Measurements from ENCODE around the gene SLC26A6. TPM values are rescaled to one million over a fixed set of nuclear protein-coding genes. Genes with fewer than 3 reads are reported as not detected.

The SLC26A6 gene
- total and polyA plus RNA-seq, 2 donors from 2014 or later: 15.4 to 20.6 TPM

DNA sequence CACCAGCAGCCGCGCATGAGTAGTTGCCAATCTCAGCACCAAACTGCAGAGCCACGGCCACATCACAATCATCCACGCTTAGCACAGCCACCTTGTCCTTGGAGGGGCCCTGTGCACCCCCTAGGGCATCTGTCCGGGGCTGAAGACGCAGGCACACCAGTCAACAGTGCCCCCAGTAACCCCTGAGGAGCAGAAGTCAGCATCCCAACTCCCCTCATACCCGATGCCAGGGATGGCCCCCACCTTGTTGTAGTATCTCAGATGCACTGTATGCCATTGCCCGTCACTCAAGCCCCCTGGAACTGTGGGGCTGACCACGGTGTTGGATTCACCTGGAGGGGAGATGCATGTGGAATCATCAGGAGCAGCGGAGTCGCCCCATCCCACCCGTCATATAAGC is 19.8 kb upstream of the SLC26A6 start:
- Histone ChIP-seq H3K9me3 (ENCODE audit: control insufficient read depth in 2 of 3, insufficient read depth in 1 of 3, low read length in 3 of 3) (no peaks in the 10 kb centered on the region), H3K4me1 (ENCODE audit: control insufficient read depth in 2 of 3, insufficient read depth in 2 of 3, low read depth in 1 of 3, low read length in 3 of 3) (peaks cover 0 to 8% (median 0%) of the 10 kb centered on the region in 3 donors), H3K27me3 (ENCODE audit: control insufficient read depth, insufficient read depth, low read length) (no peaks in the 10 kb centered on the region), H3K4me3 (ENCODE audit: low read length in 3 of 3) (no peak overlapping the region), H3K9ac (ENCODE audit: low read length in 3 of 3) (no peak overlapping the region), H3K36me3 (ENCODE audit: control insufficient read depth in 2 of 3, insufficient read depth in 3 of 3, low read length in 3 of 3) (no peaks in the 10 kb centered on the region), H3K27ac (ENCODE audit: low read depth in 2 of 2, low read length in 2 of 2) (no peak overlapping the region)
- intact Hi-C loops (cut with DNase I): no loop called here
- no peak for DNase-seq
- FAIRE-seq: no peak
- TF ChIP-seq, protein P1, sequence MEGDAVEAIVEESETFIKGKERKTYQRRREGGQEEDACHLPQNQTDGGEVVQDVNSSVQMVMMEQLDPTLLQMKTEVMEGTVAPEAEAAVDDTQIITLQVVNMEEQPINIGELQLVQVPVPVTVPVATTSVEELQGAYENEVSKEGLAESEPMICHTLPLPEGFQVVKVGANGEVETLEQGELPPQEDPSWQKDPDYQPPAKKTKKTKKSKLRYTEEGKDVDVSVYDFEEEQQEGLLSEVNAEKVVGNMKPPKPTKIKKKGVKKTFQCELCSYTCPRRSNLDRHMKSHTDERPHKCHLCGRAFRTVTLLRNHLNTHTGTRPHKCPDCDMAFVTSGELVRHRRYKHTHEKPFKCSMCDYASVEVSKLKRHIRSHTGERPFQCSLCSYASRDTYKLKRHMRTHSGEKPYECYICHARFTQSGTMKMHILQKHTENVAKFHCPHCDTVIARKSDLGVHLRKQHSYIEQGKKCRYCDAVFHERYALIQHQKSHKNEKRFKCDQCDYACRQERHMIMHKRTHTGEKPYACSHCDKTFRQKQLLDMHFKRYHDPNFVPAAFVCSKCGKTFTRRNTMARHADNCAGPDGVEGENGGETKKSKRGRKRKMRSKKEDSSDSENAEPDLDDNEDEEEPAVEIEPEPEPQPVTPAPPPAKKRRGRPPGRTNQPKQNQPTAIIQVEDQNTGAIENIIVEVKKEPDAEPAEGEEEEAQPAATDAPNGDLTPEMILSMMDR (IDR thresholded peaks at IDR 0.05; ENCODE audit: borderline replicate concordance, extremely low read depth, insufficient read depth): no peak

DNA sequence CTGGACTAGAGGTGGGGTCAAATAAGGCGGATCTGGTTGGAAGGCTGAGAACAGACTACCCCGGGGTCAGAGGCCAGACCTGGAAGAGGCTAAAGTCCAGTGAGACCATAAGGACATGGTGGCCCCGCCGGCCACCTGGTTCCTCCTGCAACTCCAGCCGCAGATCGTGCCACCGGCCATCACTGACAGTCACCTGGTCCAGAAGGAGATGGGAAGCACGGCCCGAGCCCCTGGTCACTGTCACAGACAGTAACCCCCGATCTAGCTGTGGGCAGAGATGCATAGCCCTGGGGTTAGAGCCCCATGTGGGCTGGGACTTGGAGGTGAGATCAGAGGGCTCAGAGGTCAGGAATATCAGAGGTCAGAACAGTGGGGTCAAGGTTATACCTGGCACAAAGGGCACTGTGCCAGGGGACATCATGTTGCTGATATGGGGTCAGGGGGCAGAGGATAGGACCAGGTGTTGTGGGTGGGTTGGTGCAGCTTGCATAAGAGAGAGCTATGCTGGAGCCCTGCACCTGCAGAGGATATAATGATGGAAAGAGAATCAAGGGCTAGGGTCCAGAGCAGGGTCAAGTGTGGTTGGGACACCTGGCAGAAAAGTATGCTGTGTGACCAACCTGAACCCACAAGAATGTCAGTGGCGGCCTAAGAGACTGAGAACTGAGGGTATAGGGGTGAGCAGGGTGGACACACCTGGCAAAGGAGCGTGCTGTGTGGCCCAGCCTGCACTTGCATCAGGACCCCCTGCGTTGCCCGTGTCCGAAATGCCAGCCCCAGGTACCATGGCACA is 17.9 kb upstream of the SLC26A6 start:
- H3K4me3 ChIP-seq (ENCODE audit: low read length in 3 of 3): no peak overlapping the region
- peaks cover 0 to 8% (median 0%) of the 10 kb centered on the region in 3 donors for H3K4me1 ChIP-seq (ENCODE audit: control insufficient read depth in 2 of 3, insufficient read depth in 2 of 3, low read depth in 1 of 3, low read length in 3 of 3)
- H3K36me3 ChIP-seq (ENCODE audit: control insufficient read depth in 2 of 3, insufficient read depth in 3 of 3, low read length in 3 of 3): no peaks in the 10 kb centered on the region
- intact Hi-C loops (cut with DNase I): no loop called here
- FAIRE-seq (no peak), DNase-seq (no peak)
- no peaks in the 10 kb centered on the region for H3K9me3 ChIP-seq (ENCODE audit: control insufficient read depth in 2 of 3, insufficient read depth in 1 of 3, low read length in 3 of 3)
- H3K27ac ChIP-seq (ENCODE audit: low read depth in 2 of 2, low read length in 2 of 2): no peak overlapping the region
- no peaks in the 10 kb centered on the region for H3K27me3 ChIP-seq (ENCODE audit: control insufficient read depth, insufficient read depth, low read length)
- TF ChIP-seq, protein P1 (IDR thresholded peaks at IDR 0.05; ENCODE audit: borderline replicate concordance, extremely low read depth, insufficient read depth): no peak
- no peak overlapping the region for H3K9ac ChIP-seq (ENCODE audit: low read length in 3 of 3)

DNA sequence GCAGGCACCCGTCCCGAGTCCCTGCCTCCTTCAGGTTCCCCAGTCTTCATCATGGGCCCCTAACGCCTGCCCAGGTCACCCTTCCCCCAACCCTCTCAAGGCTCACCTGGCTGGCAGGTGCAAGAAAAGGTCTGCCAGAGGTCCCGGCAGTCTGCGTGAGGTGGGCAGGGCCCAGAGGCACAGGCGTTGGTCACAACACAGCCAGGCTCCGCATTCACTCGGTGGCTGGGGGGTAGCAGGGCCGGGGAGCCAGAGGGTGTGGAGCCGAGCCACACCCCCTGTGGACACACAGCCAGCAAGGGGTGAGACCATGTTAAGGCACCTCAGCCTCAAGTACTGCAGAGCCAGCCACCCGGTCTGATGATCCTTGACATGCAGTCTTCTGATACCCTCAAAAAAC is 16.5 kb upstream of the SLC26A6 start:
- Histone ChIP-seq H3K9ac (ENCODE audit: low read length in 3 of 3) (no peak overlapping the region), H3K27me3 (ENCODE audit: control insufficient read depth, insufficient read depth, low read length) (no peaks in the 10 kb centered on the region), H3K9me3 (ENCODE audit: control insufficient read depth in 2 of 3, insufficient read depth in 1 of 3, low read length in 3 of 3) (no peaks in the 10 kb centered on the region), H3K4me1 (ENCODE audit: control insufficient read depth in 2 of 3, insufficient read depth in 2 of 3, low read depth in 1 of 3, low read length in 3 of 3) (peaks cover 0 to 7% (median 0%) of the 10 kb centered on the region in 3 donors), H3K4me3 (ENCODE audit: low read length in 3 of 3) (no peak overlapping the region), H3K27ac (ENCODE audit: low read depth in 2 of 2, low read length in 2 of 2) (no peak overlapping the region), H3K36me3 (ENCODE audit: control insufficient read depth in 2 of 3, insufficient read depth in 3 of 3, low read length in 3 of 3) (no peaks in the 10 kb centered on the region)
- intact Hi-C loops (cut with DNase I): no loop called here
- TF ChIP-seq, protein P1 (IDR thresholded peaks at IDR 0.05; ENCODE audit: borderline replicate concordance, extremely low read depth, insufficient read depth): no peak
- DNase-seq (no peak), FAIRE-seq (no peak)

Data from kidney (tissue), 14 donors.